ENCODE results near the gene RMDN3. TPM values are rescaled to one million over a fixed set of nuclear protein-coding genes. Genes with fewer than 3 reads are reported as not detected.

RMDN3 gene
- total and polyA plus RNA-seq, 2 donors from 2014 or later = 34.9 to 38.2 TPM

GRCh38 chr15:40697916-40698315, 57.1 kb downstream of the RMDN3 start:
- intact Hi-C loops (cut with DNase I) = no loop called here

GRCh38 chr15:40696228-40696627, 58.8 kb downstream of the RMDN3 start:
- no peaks in the 10 kb centered on the region for H3K27me3 ChIP-seq (ENCODE audit: control insufficient read depth, insufficient read depth, low read length)
- H3K9me3 ChIP-seq (ENCODE audit: control insufficient read depth in 2 of 3, insufficient read depth in 1 of 3, low read length in 3 of 3) = no peaks in the 10 kb centered on the region
- intact Hi-C loops (cut with DNase I) = no loop called here
- no peak overlapping the region for H3K4me3 ChIP-seq (ENCODE audit: low read length in 3 of 3)
- no peak for TF ChIP-seq CTCF (IDR thresholded peaks at IDR 0.05; ENCODE audit: borderline replicate concordance, extremely low read depth, insufficient read depth)
- peaks cover 2 to 16% (median 6%) of the 10 kb centered on the region in 3 donors for H3K4me1 ChIP-seq (ENCODE audit: control insufficient read depth in 2 of 3, insufficient read depth in 2 of 3, low read depth in 1 of 3, low read length in 3 of 3)
- H3K9ac ChIP-seq (ENCODE audit: low read length in 3 of 3) = no peak overlapping the region
- DNase-seq (no peak), FAIRE-seq (no peak)
- H3K27ac ChIP-seq (ENCODE audit: low read depth in 2 of 2, low read length in 2 of 2) = no peak overlapping the region
- no peaks in the 10 kb centered on the region for H3K36me3 ChIP-seq (ENCODE audit: control insufficient read depth in 2 of 3, insufficient read depth in 3 of 3, low read length in 3 of 3)

More at GRCh38 chr15:40697916-40698315, 57.1 kb downstream of the RMDN3 start:
- Histone ChIP-seq H3K27me3 (ENCODE audit: control insufficient read depth, insufficient read depth, low read length) (no peaks in the 10 kb centered on the region), H3K27ac (ENCODE audit: low read depth in 2 of 2, low read length in 2 of 2) (no peak overlapping the region), H3K4me3 (ENCODE audit: low read length in 3 of 3) (no peak overlapping the region), H3K4me1 (ENCODE audit: control insufficient read depth in 2 of 3, insufficient read depth in 2 of 3, low read depth in 1 of 3, low read length in 3 of 3) (peaks cover 2 to 16% (median 6%) of the 10 kb centered on the region in 3 donors), H3K9me3 (ENCODE audit: control insufficient read depth in 2 of 3, insufficient read depth in 1 of 3, low read length in 3 of 3) (no peaks in the 10 kb centered on the region), H3K9ac (ENCODE audit: low read length in 3 of 3) (no peak overlapping the region), H3K36me3 (ENCODE audit: control insufficient read depth in 2 of 3, insufficient read depth in 3 of 3, low read length in 3 of 3) (no peaks in the 10 kb centered on the region)
- FAIRE-seq (no peak), DNase-seq (no peak)
- TF ChIP-seq CTCF (IDR thresholded peaks at IDR 0.05; ENCODE audit: borderline replicate concordance, extremely low read depth, insufficient read depth) = no peak

GRCh38 chr15:40695469-40695890, 59.6 kb downstream of the RMDN3 start:
- FAIRE-seq (no peak), DNase-seq (peak in 2 of 5 donors; percentile 32 to 80)
- H3K9ac ChIP-seq (ENCODE audit: low read length in 3 of 3) = peak overlapping the region in 2 of 3 donors; percentile 15 to 95
- peak overlapping the region; percentile 88 to 99 (median 97) for H3K4me3 ChIP-seq (ENCODE audit: low read length in 3 of 3)
- H3K9me3 ChIP-seq (ENCODE audit: control insufficient read depth in 2 of 3, insufficient read depth in 1 of 3, low read length in 3 of 3) = no peaks in the 10 kb centered on the region
- TF ChIP-seq CTCF (IDR thresholded peaks at IDR 0.05; ENCODE audit: borderline replicate concordance, extremely low read depth, insufficient read depth) = no peak
- H3K36me3 ChIP-seq (ENCODE audit: control insufficient read depth in 2 of 3, insufficient read depth in 3 of 3, low read length in 3 of 3) = no peaks in the 10 kb centered on the region
- no peak overlapping the region for H3K27ac ChIP-seq (ENCODE audit: low read depth in 2 of 2, low read length in 2 of 2)
- H3K27me3 ChIP-seq (ENCODE audit: control insufficient read depth, insufficient read depth, low read length) = no peaks in the 10 kb centered on the region
- intact Hi-C loops (cut with DNase I) = no loop called here
- H3K4me1 ChIP-seq (ENCODE audit: control insufficient read depth in 2 of 3, insufficient read depth in 2 of 3, low read depth in 1 of 3, low read length in 3 of 3) = peaks cover 2 to 16% (median 6%) of the 10 kb centered on the region in 3 donors

All from kidney (tissue), 14 donors.